Type B pancreatic cell (in vitro differentiated cells): ENCODE data around the gene NCK2. TPM values are rescaled to one million over a fixed set of nuclear protein-coding genes. Genes with fewer than 3 reads are reported as not detected.

ENCODE experiments used
- DNase-seq: peaks from one replicate; pipeline ENCODE4 v3.0.0; 2021; ENCODE audit warnings: mixed read lengths; ENCODE audit not compliant: unreplicated experiment; ENCODE audit errors: extremely low spot score
- H3K27ac Mint-ChIP-seq: 2 replicates; pipeline ENCODE4 v1.8.0; 2021; ENCODE audit warnings: mild to moderate bottlenecking, mixed read lengths
- H3K27me3 Mint-ChIP-seq: 2 replicates; pipeline ENCODE4 v1.8.0; 2021; ENCODE audit warnings: mixed read lengths
- H3K36me3 Mint-ChIP-seq: 2 replicates; pipeline ENCODE4 v1.8.0; 2021; ENCODE audit warnings: mixed read lengths
- H3K4me1 Mint-ChIP-seq: one replicate; pipeline ENCODE4 v1.8.0; 2021; ENCODE audit warnings: mixed read lengths; ENCODE audit not compliant: unreplicated experiment
- H3K4me3 Mint-ChIP-seq: 2 replicates; pipeline ENCODE4 v1.8.0; 2021; ENCODE audit warnings: mild to moderate bottlenecking, mixed read lengths
- H3K9me3 Mint-ChIP-seq: 2 replicates; pipeline ENCODE4 v1.8.0; 2021; ENCODE audit warnings: mixed read lengths
- total RNA-seq: library from RNA; stranded (reverse); gene quantifications from 2 replicates; pipeline ENCODE4 v1.2.1, GENCODE V29; 2021; ENCODE audit warnings: low replicate concordance
- TF ChIP-seq, protein P1 (sequence below): fragments of 200-600 bp; sonication (generic); conservative IDR thresholded peaks from 2 replicates; pipeline ENCODE4 v1.5.0; 2021; ENCODE audit warnings: antibody characterized with exemption, mild to moderate bottlenecking

NCK2 gene
- total RNA-seq, 1 donor from 2014 or later: 86.4 TPM

DNA sequence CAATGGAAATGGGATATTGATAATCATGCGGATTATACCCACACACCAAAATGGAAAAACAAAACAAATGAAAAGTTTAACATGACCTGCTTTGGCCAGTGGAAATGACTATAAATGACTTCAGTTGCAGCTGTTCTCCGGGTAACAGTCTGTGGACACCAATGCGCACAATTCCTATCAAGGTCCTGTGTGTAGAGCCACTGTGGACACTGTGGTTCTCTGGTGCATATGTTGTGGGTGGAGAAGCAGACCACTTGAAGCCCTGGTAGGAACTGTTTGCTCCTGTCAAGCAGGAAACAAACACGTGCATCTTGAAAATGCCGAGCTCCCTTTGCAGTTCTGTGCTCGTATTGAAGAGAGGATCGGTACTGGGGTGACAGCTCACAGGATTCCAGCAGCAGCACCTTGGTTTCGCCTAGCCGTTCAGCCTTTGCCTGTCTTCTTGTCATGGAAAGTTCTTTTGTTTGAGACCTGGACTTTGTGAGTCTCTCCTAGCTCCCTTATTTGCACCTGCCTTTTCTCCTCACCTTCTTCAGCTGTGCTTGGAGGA lies 32.9 kb downstream of the NCK2 start:
- Mint-ChIP-seq H3K27ac (no peak overlapping the region), H3K36me3 (peaks cover 8% of the 10 kb centered on the region), H3K4me3 (no peak overlapping the region), H3K9me3 (no peaks in the 10 kb centered on the region), H3K27me3 (no peaks in the 10 kb centered on the region), H3K4me1 (peaks cover 63% of the 10 kb centered on the region)
- DNase-seq: no peak
- TF ChIP-seq, protein P1, sequence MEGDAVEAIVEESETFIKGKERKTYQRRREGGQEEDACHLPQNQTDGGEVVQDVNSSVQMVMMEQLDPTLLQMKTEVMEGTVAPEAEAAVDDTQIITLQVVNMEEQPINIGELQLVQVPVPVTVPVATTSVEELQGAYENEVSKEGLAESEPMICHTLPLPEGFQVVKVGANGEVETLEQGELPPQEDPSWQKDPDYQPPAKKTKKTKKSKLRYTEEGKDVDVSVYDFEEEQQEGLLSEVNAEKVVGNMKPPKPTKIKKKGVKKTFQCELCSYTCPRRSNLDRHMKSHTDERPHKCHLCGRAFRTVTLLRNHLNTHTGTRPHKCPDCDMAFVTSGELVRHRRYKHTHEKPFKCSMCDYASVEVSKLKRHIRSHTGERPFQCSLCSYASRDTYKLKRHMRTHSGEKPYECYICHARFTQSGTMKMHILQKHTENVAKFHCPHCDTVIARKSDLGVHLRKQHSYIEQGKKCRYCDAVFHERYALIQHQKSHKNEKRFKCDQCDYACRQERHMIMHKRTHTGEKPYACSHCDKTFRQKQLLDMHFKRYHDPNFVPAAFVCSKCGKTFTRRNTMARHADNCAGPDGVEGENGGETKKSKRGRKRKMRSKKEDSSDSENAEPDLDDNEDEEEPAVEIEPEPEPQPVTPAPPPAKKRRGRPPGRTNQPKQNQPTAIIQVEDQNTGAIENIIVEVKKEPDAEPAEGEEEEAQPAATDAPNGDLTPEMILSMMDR: no peak

DNA sequence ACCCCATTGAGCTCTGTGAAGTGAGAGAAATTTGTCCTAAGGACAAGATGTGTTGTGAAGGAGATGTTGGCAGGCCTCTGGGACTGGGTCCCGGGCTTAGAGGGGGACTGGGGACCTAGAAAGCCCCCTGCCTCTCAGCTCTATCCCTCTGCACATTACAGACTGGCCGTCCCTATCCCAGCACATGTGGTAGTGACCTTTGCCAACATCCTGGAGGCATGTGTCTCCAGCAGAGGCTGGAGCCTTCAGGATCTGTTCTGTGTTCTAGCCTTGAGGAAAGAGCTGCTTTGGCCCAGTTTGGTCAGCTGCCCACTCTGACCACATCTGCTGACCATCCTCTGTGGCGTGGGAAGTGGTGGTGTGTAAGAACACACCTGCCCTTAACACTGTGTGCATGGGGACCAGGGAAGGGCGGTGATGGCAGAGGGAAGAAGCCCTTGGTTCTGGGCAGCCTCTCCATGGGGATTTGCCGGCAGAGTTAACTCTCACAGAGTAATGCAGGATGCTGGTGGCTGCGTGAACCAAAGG lies 33.4 kb downstream of the NCK2 start:
- DNase-seq: no peak
- H3K4me1 Mint-ChIP-seq: peaks cover 59% of the 10 kb centered on the region
- TF ChIP-seq, protein P1: no peak

DNA sequence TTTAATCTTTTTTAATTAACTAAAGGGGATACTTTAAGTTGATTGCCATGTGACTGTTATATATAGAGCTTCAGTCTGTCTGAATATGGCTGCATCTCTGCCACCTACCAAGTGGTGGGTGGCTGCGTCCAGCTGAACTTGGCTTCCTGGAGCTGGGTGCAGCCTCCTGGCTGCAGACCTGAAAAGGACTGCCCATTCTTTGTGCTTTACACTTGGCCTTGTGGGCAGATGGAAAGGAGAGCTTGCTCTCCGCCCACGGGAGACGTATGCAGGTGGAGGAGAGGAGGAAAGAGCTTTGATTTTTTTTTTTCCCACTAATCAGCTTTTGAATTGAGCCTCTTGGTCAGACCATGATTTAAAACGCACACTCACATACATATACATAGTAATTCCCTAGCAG lies 34.7 kb downstream of the NCK2 start:
- H3K9me3 Mint-ChIP-seq: no peaks in the 10 kb centered on the region
- DNase-seq: no peak
- peaks cover 49% of the 10 kb centered on the region for H3K4me1 Mint-ChIP-seq
- H3K27me3 Mint-ChIP-seq: no peaks in the 10 kb centered on the region
- H3K36me3 Mint-ChIP-seq: peaks cover 4% of the 10 kb centered on the region
- TF ChIP-seq, protein P1: no peak
- H3K4me3 Mint-ChIP-seq: peak overlapping the region; percentile 72
- H3K27ac Mint-ChIP-seq: peak overlapping the region; percentile 19

More for the DNA sequence above, 33.4 kb downstream of the NCK2 start:
- peaks cover 8% of the 10 kb centered on the region for H3K36me3 Mint-ChIP-seq
- no peaks in the 10 kb centered on the region for H3K9me3 Mint-ChIP-seq
- no peak overlapping the region for H3K4me3 Mint-ChIP-seq
- no peaks in the 10 kb centered on the region for H3K27me3 Mint-ChIP-seq
- no peak overlapping the region for H3K27ac Mint-ChIP-seq

DNA sequence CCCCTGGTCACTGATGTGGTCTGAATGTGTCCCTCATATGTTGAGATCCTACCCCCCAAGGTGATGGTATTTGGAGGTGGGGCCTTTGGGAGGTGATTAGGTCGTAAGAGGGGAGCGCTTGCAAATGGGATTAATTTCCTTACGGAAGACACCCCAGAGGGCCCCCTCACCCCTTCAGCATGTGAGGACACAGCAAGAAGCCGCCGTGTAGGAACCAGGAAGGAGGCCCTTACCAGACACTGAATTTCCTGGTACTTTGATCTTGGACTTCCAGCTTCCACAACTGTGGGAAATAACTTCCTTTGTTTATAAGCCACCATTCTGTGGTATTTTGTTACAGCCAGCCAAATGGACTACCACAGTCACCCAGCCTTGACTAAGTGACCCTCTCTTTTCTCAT lies 35.9 kb downstream of the NCK2 start:
- DNase-seq: no peak
- H3K9me3 Mint-ChIP-seq: no peaks in the 10 kb centered on the region
- H3K4me3 Mint-ChIP-seq: peak overlapping the region; percentile 10
- peaks cover 4% of the 10 kb centered on the region for H3K36me3 Mint-ChIP-seq
- no peaks in the 10 kb centered on the region for H3K27me3 Mint-ChIP-seq
- no peak overlapping the region for H3K27ac Mint-ChIP-seq
- H3K4me1 Mint-ChIP-seq: peaks cover 39% of the 10 kb centered on the region
- TF ChIP-seq, protein P1: no peak

DNA sequence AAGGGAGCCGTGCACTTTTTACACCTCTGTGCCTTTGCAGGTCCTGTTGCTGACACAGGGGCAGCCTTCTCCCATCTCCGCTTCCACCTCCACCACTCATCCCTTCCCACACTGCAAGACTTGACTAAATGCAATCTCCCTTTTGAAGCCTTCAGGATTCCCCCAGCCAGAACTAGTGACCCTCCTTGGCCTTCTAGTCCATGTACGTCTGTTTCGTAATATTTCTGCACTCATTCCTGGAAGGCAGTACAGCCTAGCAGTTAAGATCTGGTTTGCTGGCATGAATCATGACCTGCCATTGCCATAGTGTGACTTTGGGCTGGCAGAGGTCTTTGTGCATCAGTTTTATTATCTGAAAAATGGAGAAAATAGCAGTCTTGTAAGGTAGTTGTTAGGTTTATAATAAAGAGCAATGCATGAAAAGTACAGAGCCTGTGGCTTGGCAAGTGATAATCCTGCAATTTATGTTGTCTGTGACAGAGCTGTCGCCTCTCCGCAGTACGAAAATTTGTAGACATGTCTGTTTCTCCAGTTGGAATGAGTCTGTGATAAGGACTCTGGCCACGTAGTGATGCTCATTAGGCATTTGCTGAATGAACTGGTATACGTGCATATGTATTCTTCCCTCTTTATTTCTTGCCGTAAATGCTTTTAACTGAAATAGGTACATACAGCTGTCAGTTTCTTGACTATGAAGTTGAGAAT lies 36.7 kb downstream of the NCK2 start:
- H3K4me3 Mint-ChIP-seq: no peak overlapping the region
- no peaks in the 10 kb centered on the region for H3K27me3 Mint-ChIP-seq
- no peak for DNase-seq
- TF ChIP-seq, protein P1: no peak
- H3K27ac Mint-ChIP-seq: no peak overlapping the region
- H3K9me3 Mint-ChIP-seq: no peaks in the 10 kb centered on the region
- H3K36me3 Mint-ChIP-seq: peaks cover 4% of the 10 kb centered on the region
- H3K4me1 Mint-ChIP-seq: peaks cover 38% of the 10 kb centered on the region
